Loucy (cell line): Measurements from ENCODE around the gene ENOX1.

Source experiments
- CTCF ChIP-seq: fragments of 200-600 bp; sonication (generic); conservative IDR thresholded peaks from 2 replicates; pipeline ENCODE4 v1.5.1; 2014; ENCODE audit warnings: mild to moderate bottlenecking, antibody characterized with exemption, low read length
- EZH2phosphoT487 ChIP-seq: fragments of 200-600 bp; IDR thresholded peaks from 2 replicates; pipeline ENCODE4 v1.6.1; 2018; ENCODE audit warnings: antibody characterized with exemption, mild to moderate bottlenecking, moderate library complexity, borderline replicate concordance

GRCh38 chr13:43433691-43434141, 353.1 kb downstream of the ENOX1 start:
- TF ChIP-seq CTCF (no peak), EZH2phosphoT487 (no peak)
